ENCODE data around the gene GRHL3. TPM values are rescaled to one million over a fixed set of nuclear protein-coding genes. Genes with fewer than 3 reads are reported as not detected.

Gene GRHL3
- total RNA-seq, 4 donors from 2014 or later, result not detected

DNA sequence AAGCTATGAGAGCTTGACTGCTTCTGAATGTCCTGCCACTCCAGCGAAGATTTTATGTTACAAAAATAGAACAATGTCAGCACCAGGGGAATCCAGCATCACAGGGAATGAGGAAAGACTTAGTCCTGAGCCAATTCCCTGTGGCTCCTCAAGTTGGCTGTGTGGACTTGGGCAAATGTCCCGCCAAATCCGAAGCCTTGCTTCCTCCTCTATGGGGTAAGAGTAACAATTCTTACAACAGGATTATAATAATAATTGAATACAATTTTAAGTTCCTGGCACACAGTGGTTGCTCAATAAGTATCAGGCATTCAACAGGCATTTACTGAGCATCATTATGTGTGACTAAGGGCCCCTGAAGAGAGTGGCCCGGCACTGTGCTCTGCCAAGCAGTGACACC is 50.0 kb downstream of the GRHL3 start:
- TF ChIP-seq, protein P1, sequence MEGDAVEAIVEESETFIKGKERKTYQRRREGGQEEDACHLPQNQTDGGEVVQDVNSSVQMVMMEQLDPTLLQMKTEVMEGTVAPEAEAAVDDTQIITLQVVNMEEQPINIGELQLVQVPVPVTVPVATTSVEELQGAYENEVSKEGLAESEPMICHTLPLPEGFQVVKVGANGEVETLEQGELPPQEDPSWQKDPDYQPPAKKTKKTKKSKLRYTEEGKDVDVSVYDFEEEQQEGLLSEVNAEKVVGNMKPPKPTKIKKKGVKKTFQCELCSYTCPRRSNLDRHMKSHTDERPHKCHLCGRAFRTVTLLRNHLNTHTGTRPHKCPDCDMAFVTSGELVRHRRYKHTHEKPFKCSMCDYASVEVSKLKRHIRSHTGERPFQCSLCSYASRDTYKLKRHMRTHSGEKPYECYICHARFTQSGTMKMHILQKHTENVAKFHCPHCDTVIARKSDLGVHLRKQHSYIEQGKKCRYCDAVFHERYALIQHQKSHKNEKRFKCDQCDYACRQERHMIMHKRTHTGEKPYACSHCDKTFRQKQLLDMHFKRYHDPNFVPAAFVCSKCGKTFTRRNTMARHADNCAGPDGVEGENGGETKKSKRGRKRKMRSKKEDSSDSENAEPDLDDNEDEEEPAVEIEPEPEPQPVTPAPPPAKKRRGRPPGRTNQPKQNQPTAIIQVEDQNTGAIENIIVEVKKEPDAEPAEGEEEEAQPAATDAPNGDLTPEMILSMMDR (IDR thresholded peaks at IDR 0.05; ENCODE audit: low read depth), result no peak

DNA sequence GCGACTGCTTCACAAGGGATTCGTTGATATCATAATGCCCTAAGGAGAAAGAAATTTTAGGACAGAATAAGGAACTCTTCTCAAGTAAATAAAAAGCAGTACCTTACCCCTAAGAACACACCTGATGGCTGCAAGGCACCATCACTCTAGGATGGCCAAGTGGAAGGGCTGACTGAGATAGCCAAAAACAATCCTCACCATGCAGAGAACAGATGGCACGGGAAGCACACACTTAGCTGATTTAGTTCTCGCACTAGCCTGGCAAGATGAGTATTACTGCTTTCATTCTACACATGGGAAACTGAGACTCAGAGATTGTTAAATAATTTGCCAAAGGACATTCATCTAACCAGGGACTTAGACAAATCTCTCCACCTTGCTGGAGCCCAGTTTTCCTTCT is 50.6 kb downstream of the GRHL3 start:
- TF ChIP-seq, protein P1 (IDR thresholded peaks at IDR 0.05; ENCODE audit: low read depth), result no peak

DNA sequence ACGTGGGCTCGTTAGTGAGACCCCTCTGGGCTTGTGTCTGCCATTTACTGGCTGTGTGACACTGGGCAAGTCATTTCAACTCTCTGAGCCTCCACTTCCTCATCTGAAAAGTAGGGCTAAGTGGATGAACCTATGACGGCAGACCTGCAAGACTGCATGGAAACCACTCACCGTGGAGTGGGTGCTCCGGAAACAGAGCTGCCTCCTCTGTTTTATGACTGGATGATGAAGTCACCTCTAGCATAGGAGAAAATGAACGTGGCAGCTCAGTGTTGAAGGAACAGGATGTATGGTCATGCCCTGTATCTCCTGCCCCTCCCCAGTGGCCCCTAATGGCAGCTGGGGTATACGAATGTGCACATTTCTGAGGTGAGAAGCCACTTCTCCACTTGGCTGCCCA is 53.9 kb downstream of the GRHL3 start:
- TF ChIP-seq, protein P1 (IDR thresholded peaks at IDR 0.05; ENCODE audit: low read depth), result no peak

DNA sequence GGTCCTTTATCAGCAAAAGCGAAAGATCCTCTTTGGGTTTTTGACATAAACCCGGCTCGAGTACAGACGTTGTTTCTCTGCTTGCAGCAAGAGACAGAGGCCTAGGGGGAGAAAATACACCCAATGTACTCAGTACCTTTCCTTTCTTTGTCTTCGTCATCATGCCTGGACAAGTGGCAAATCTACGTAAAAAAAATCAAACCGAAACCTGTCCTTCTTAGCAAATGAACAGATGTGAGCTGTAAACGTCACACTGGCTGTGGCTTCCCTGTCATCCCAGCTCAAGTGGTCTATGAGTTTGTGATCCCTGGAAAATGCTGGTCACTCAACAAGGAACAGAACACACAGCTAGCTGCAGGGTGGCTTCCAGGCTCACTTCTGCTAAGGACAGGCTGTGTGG is 54.6 kb downstream of the GRHL3 start:
- TF ChIP-seq, protein P1 (IDR thresholded peaks at IDR 0.05; ENCODE audit: low read depth), result no peak

DNA sequence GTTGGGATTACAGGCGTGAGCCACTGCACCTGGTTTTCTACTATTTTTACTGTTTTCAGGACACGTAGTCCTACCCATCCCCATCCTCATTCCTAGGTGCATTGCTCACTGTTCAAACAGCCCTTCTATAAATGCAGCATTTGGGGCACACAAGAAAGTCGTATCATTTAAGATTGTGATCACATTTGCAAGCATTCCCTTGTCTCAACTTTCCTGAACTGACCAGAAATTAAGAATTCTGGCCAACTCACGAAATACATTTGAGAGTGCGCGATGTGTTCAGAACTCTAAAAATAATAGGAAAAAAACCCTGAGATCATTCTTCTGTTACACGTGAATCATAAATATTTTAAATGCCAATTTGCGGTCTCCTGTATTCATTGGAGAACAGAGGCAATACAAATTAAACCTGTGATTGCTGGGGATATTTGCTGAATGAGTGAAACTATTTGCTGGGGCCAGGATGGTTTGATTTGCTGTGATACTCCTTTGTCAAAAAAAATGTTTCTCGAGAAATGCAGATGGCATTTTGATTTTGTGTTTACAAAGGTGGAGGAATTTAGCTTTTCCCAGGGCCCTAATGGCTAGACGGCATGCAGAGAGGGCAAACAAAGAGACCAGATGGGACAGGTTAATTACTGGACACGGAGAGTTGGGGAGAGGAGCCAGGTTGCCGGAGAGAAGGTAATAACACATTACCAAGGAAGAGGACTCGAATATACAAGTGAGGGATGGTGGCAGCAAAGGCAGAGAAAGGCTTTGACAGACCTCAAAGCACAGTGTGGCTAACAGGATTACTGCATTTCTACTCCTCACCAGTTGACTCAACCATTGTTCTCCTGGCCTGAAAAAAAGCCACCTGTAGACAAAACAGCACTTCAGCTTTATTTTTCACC is 56.0 kb downstream of the GRHL3 start:
- TF ChIP-seq, protein P1 (IDR thresholded peaks at IDR 0.05; ENCODE audit: low read depth), result no peak

DNA sequence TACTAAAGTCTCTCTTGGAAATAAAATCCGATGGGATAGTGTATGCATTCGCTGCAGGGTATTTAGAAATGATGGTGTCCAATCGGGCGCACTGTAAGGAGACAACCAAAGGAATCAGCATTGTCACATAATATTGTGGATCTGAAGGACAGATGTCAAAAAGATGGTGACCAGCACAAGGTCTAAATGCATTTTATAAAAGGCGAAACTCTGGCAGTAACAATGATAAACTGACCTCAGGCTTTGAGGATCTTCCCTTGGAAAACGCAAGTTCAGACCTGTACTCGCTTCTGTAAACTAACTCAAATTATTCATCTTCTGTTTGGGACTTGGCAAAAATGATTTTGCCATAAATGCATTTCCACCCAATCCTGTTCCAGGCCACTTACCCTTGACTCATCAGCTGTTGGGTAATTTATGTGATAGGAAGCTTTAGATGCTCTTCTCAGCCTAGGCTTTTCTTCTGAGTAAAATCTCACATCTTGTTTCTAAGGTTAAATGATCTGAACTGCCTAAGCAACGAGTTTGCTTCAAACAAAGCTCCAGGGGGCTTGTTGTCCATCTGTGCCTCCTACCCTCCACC is 60.7 kb downstream of the GRHL3 start:
- TF ChIP-seq, protein P1 (IDR thresholded peaks at IDR 0.05; ENCODE audit: low read depth), result no peak

DNA sequence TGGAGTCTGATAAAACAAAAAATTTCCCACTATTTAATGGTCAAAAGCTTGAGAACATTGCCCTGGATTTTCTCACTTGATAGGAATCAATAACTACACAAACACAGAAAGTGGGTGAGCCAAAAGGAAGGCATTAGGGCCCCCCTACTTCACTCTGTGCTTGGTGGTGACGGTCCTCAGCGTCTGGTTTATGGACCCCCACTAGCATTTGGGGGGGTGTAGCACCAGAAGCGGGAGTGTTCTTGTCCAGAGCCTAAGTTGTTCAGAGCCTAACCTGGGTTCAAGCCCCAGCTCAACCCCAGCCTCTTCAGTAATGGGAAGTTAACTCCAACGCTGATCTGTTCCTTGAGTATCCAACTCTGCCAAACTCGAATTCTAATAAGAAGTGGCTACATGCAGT is 61.4 kb downstream of the GRHL3 start:
- TF ChIP-seq, protein P1 (IDR thresholded peaks at IDR 0.05; ENCODE audit: low read depth), result no peak

Data from subcutaneous adipose tissue (tissue), 4 donors.